GM18508 (cell line): ENCODE measurements around the gene RHEB.

ENCODE experiments used
- ATAC-seq: cut with Tn5 transposase; IDR thresholded peaks from one replicate; pipeline ENCODE4 v1.9.1; 2021; ENCODE audit warnings: moderate number of reproducible peaks; ENCODE audit not compliant: insufficient read depth, unreplicated experiment

RHEB gene

DNA sequence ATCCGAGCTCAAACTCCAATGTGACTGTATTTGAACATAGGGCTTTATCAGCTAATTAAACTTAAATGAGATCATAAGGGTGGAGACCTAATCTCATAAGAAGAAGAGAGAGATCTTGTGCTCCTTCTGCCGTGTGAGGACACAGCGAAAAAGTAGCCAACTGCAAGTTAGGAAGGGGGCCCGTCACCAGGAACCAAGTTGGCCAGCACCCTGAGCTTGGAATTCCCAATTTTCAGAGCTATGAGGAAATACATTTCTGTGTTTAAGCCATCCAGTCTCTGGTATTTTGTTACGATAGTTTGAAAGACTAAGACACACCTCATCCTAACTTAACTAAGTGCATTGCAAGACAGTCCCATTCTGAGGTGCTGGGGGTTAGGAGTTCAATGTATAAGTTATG lies 95.8 kb downstream of the RHEB start:
- ATAC-seq, result no peak

DNA sequence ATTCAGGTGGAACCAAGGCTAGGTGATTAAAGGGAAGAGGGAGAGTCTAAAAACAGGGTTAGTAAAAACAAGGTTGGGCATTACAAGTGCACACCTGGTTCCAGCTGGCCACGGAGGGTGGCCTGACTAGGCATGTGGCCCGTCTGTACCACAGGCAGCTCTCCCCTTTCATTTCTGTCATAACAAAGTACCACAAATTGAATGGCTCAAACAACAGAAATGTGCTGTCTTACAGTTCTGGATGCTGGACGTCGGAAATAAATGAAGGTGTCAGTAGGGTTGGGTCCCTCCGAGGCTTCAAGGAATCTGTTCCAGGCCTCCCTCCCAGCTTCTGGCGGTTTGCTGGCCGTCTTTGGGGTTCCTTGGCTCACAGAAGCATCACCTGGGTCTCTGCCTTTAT lies 96.5 kb downstream of the RHEB start:
- no peak for ATAC-seq

DNA sequence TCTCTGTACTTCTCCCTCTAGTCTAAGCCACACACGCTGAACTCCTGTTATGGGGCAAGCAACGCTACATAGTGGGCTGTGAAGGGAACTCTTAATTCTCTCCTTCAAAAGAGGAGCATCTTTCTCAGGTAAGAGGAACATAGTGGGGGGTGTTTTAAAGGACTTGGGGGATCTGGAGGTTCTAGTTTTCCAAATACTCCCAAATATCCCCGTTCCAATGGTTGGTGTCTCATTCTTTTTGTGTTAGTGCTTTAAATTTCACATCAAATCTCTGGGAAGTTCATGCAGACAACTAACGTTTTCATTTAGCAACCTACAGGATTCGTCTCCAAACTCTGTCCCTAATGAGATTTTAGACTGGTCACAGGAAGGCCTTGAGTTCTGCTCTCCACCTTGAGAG lies 97.5 kb downstream of the RHEB start:
- ATAC-seq, result no peak

DNA sequence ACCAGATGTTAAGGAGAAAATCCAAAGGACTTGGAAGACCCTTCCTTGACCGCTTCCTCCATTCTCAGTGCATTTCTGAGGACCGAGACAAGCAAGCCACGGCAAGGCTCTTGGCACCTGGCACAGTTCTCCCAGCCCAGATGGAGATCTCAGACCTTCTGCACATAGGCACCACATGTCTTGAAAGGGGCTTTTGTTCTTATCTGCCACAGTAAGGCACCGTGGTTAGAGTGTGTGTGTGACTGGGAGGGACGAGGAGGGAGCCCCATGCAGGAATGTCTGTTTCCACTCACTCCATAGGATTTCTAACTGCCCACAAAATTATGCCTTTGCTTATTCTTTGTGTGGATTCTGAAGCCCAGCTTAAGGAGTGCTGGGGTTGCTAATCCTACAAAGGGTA lies 99.6 kb downstream of the RHEB start:
- ATAC-seq, result no peak

DNA sequence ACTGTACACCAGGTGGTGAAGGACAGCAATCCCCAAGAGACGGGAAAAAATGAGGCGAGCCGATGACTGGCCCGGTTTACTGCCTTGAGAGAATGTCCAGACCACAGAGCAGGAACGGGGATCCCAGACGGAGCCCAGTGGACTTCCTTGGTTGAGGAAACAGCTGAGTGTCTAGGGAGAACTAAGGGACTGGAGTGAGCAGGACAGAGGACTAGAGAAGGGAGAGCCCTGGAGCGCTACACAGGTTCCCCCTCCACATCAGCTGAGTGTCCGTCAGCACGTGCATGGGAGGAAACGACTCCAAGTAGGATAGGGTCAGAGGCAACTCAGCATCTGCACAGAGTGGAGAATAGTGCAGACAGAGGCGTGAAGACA lies 102.8 kb downstream of the RHEB start:
- no peak for ATAC-seq

DNA sequence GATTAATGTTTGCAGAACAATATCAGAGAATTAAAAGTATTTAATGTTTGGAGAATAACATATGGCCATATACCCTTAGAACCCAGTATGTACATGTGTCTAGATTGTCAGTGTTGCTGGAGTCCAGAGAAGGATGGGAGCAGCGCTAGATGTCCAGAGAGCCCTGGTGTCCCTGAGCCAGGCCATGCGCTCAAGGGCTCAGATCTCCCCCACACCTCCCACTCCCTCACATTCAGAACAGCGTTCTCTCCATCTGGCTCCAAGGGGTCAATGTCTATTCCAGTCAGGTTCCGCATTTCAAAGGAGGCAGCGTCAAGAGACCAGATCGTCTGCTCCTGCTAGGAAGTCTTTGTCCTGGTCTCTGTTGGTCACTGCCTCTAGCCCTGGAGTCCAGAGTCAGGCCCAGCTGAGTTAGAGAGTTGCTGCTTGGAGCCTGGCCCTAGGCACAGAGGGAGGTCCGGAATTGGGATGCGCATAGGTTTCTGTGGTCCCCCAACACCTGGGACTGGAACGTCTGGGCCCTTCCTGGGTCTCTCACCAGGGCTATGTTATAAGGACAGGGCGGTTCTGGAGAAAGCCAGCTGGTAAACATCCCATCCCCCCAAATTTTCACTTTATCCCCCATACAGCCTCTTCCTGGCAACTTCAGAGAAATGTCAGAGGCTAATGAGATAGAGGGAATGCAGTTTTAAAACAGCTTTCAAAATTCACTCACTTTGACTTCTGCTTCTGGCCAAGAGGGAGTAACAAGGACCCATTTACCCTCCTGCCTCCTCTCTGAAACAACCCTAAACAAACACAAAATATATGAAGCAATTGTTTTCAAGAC lies 103.4 kb downstream of the RHEB start:
- ATAC-seq, result no peak
